Measurements from ENCODE around the gene RNPEP.

DNA sequence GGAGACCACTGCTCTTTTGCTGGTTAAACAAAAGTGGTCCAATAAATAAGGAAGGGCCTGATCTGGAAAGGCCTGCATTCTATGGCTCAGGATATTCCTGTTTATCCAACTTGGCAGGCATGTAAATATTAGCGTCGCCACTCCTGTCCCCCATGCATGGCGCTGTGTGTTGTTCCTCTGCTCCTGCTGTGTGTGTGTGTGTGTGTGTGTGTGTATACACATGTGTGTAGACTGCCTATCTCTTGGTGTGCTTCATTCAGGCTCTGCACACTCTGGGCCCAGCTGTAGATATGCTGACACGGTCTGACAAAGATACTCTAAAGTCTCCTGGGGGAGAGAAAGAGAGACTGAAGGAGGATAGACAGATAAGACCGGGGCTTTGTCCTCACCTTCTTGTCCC, 42.9 kb upstream of the RNPEP start:
- TF ChIP-seq, protein P1, sequence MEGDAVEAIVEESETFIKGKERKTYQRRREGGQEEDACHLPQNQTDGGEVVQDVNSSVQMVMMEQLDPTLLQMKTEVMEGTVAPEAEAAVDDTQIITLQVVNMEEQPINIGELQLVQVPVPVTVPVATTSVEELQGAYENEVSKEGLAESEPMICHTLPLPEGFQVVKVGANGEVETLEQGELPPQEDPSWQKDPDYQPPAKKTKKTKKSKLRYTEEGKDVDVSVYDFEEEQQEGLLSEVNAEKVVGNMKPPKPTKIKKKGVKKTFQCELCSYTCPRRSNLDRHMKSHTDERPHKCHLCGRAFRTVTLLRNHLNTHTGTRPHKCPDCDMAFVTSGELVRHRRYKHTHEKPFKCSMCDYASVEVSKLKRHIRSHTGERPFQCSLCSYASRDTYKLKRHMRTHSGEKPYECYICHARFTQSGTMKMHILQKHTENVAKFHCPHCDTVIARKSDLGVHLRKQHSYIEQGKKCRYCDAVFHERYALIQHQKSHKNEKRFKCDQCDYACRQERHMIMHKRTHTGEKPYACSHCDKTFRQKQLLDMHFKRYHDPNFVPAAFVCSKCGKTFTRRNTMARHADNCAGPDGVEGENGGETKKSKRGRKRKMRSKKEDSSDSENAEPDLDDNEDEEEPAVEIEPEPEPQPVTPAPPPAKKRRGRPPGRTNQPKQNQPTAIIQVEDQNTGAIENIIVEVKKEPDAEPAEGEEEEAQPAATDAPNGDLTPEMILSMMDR (IDR thresholded peaks at IDR 0.05; ENCODE audit: insufficient read depth, low read length) = no peak
- no peak for TF ChIP-seq REST (IDR thresholded peaks at IDR 0.05; ENCODE audit: insufficient replicate concordance, low read depth)

All from HL-60 (cell line).